Amniotic epithelial cell (primary cell): ENCODE data around the gene BMP10.
A peak's percentile ranks its signal among the peaks of the same experiment; 100 is the strongest.

Source experiments
- DNase-seq: peaks from one replicate; pipeline ENCODE4 v3.0.0-alpha.2; 2010; ENCODE audit warnings: low read depth

Gene BMP10

GRCh38 chr2:68819556-68819955 lies 51.6 kb downstream of the BMP10 start:
- peak; percentile 60 for DNase-seq

GRCh38 chr2:68817306-68817705 lies 53.9 kb downstream of the BMP10 start:
- no peak for DNase-seq
